H9 (cell line): ENCODE data around the gene MC1R. TPM values are rescaled to one million over a fixed set of nuclear protein-coding genes. Genes with fewer than 3 reads are reported as not detected.

ENCODE experiments used
- DNase-seq: peaks from one replicate; pipeline ENCODE4 v3.0.0-alpha.2; 2017
- H2AFZ ChIP-seq: one replicate; pipeline ENCODE4 v1.6.1; 2013; ENCODE audit warnings: mild to moderate bottlenecking, low read length, control low read depth, moderate library complexity
- H2AK5ac ChIP-seq: 2 replicates; pipeline ENCODE4 v1.6.1; 2013; ENCODE audit warnings: low read length, control low read depth, mixed read lengths; ENCODE audit not compliant: insufficient read length
- H2BK120ac ChIP-seq: one replicate; pipeline ENCODE4 v1.6.1; 2013; ENCODE audit warnings: low read depth, mild to moderate bottlenecking, low read length, control low read depth, inconsistent platforms; ENCODE audit not compliant: poor library complexity, severe bottlenecking
- H2BK12ac ChIP-seq: 2 replicates; pipeline ENCODE4 v1.6.1; 2013; ENCODE audit warnings: low read length, control low read depth, mixed read lengths, low read depth; ENCODE audit not compliant: insufficient read length
- H2BK15ac ChIP-seq: 2 replicates; pipeline ENCODE4 v1.6.1; 2013; ENCODE audit warnings: low read depth, low read length, control low read depth
- H2BK20ac ChIP-seq: one replicate; pipeline ENCODE4 v1.6.1; 2013; ENCODE audit warnings: low read depth, mild to moderate bottlenecking, low read length, control low read depth, inconsistent platforms; ENCODE audit not compliant: poor library complexity, severe bottlenecking
- H2BK5ac ChIP-seq: 2 replicates; pipeline ENCODE4 v1.6.1; 2013; ENCODE audit warnings: low read length, control low read depth, mixed read lengths; ENCODE audit not compliant: insufficient read length
- H3K14ac ChIP-seq: 2 replicates; pipeline ENCODE4 v1.6.1; 2013; ENCODE audit warnings: low read length, control low read depth; ENCODE audit not compliant: insufficient read depth
- H3K18ac ChIP-seq: 2 replicates; pipeline ENCODE4 v1.6.1; 2013; ENCODE audit warnings: low read depth, mild to moderate bottlenecking, mixed read lengths, low read length, control low read depth; ENCODE audit not compliant: insufficient read length
- H3K23ac ChIP-seq: 2 replicates; pipeline ENCODE4 v1.6.1; 2013; ENCODE audit warnings: low read length, control low read depth, mixed read lengths, low read depth; ENCODE audit not compliant: insufficient read length
- H3K23me2 ChIP-seq: 2 replicates; pipeline ENCODE4 v1.6.1; 2013; ENCODE audit warnings: low read depth, mild to moderate bottlenecking, mixed read lengths, low read length, control low read depth; ENCODE audit not compliant: insufficient read length, poor library complexity, severe bottlenecking
- H3K27ac ChIP-seq: 2 replicates; pipeline ENCODE4 v1.5.1; 2013; ENCODE audit warnings: low read length, control low read depth, mixed read lengths, low read depth; ENCODE audit not compliant: insufficient read length
- H3K27me3 ChIP-seq: 2 replicates; pipeline ENCODE4 v1.6.1; 2013; ENCODE audit warnings: low read length, control low read depth, inconsistent platforms; ENCODE audit not compliant: insufficient read depth
- H3K4ac ChIP-seq: 2 replicates; pipeline ENCODE4 v1.6.1; 2013; ENCODE audit warnings: low read depth, mild to moderate bottlenecking, control low read depth, inconsistent platforms, low read length, moderate library complexity
- H3K4me1 ChIP-seq: 2 replicates; pipeline ENCODE4 v1.6.1; 2013; ENCODE audit warnings: low read length, control low read depth, inconsistent platforms; ENCODE audit not compliant: insufficient read depth
- H3K4me2 ChIP-seq: 2 replicates; pipeline ENCODE4 v1.6.1; 2013; ENCODE audit warnings: low read length, control low read depth, mixed read lengths; ENCODE audit not compliant: insufficient read length, insufficient read depth
- H3K56ac ChIP-seq: 2 replicates; pipeline ENCODE4 v1.6.1; 2013; ENCODE audit warnings: low read depth, mild to moderate bottlenecking, mixed read lengths, low read length, control low read depth; ENCODE audit not compliant: insufficient read length
- H3K79me1 ChIP-seq: 2 replicates; pipeline ENCODE4 v1.6.1; 2013; ENCODE audit warnings: low read depth, mild to moderate bottlenecking, moderate library complexity, low read length, control low read depth, inconsistent platforms; ENCODE audit not compliant: insufficient read depth, poor library complexity, severe bottlenecking
- H3K79me2 ChIP-seq: 2 replicates; pipeline ENCODE4 v1.6.1; 2013; ENCODE audit warnings: low read length, control low read depth, inconsistent platforms; ENCODE audit not compliant: insufficient read depth
- H3K9ac ChIP-seq: 2 replicates; pipeline ENCODE4 v1.6.1; 2013; ENCODE audit warnings: low read length, control low read depth, mixed read lengths; ENCODE audit not compliant: insufficient read length; ENCODE audit errors: extremely low read depth
- H3K9me3 ChIP-seq: one replicate; pipeline ENCODE4 v1.6.1; 2013; ENCODE audit warnings: low read depth, low read length, inconsistent platforms; ENCODE audit not compliant: control insufficient read depth
- H3T11ph ChIP-seq: one replicate; pipeline ENCODE4 v1.6.1; 2013; ENCODE audit warnings: mild to moderate bottlenecking, low read length, control low read depth, inconsistent platforms
- H4K20me1 ChIP-seq: one replicate; pipeline ENCODE4 v1.6.1; 2013; ENCODE audit not compliant: control insufficient read depth, insufficient read length, insufficient read depth
- H4K5ac ChIP-seq: 2 replicates; pipeline ENCODE4 v1.6.1; 2013; ENCODE audit warnings: low read depth, mild to moderate bottlenecking, mixed read lengths, low read length, control low read depth; ENCODE audit not compliant: insufficient read length
- H4K8ac ChIP-seq: replicated peaks from 2 replicates; pipeline ENCODE4 v1.6.1; 2013; ENCODE audit warnings: low read length, control low read depth, mixed read lengths, low read depth; ENCODE audit not compliant: insufficient read length
- H4K91ac ChIP-seq: 2 replicates; pipeline ENCODE4 v1.6.1; 2013; ENCODE audit warnings: low read depth, mild to moderate bottlenecking, moderate library complexity, mixed read lengths, low read length, control low read depth; ENCODE audit not compliant: insufficient read length
- H3K27ac Mint-ChIP-seq, 3 experiments: 2 replicates in 2 of 3; 3 replicates in 1 of 3; pipeline ENCODE4 v1.8.0; 2020 to 2021; ENCODE audit warnings: mixed read lengths in 3 of 3, mild to moderate bottlenecking in 1 of 3, moderate library complexity in 1 of 3
- H3K27me3 Mint-ChIP-seq: 2 replicates; pipeline ENCODE4 v1.8.0; 2021; ENCODE audit warnings: low read depth, mild to moderate bottlenecking, moderate library complexity, mixed read lengths
- H3K36me3 Mint-ChIP-seq, 3 experiments: 2 replicates in 2 of 3; 3 replicates in 1 of 3; pipeline ENCODE4 v1.8.0; 2020 to 2021; ENCODE audit warnings: low read depth in 3 of 3, mixed read lengths in 3 of 3; ENCODE audit not compliant: insufficient read depth in 1 of 3
- H3K4me1 Mint-ChIP-seq, 2 experiments: 2 replicates each; pipeline ENCODE4 v1.8.0; 2020; ENCODE audit warnings: mixed read lengths in 2 of 2
- H3K4me3 Mint-ChIP-seq, 2 experiments: 2 replicates in 1 of 2; 3 replicates in 1 of 2; pipeline ENCODE4 v1.8.0; 2020 to 2021; ENCODE audit warnings: mild to moderate bottlenecking in 2 of 2, mixed read lengths in 2 of 2, moderate library complexity in 1 of 2
- H3K9me3 Mint-ChIP-seq, 2 experiments: 2 replicates in 1 of 2; 3 replicates in 1 of 2; pipeline ENCODE4 v1.8.0; 2020; ENCODE audit warnings: mild to moderate bottlenecking in 2 of 2, mixed read lengths in 2 of 2, moderate library complexity in 1 of 2
- CTCF ChIP-seq: fragments of 200-600 bp; sonication (generic); conservative IDR thresholded peaks from 3 replicates; pipeline ENCODE4 v1.8.0; 2021; ENCODE audit warnings: antibody characterized with exemption, mild to moderate bottlenecking
- WGBS: extraction: QIAGEN DNeasy Blood & Tissue Kit; methylation state at CpG from one replicate; pipeline ENCODE4 v1.1.7; 2013; ENCODE audit warnings: missing lambda C conversion rate, low lambda C conversion rate, mixed read lengths; ENCODE audit not compliant: insufficient read length; ENCODE audit errors: extremely low coverage; 5-methylcytosine and 5-hydroxymethylcytosine counted together
- total RNA-seq: library from RNA; stranded (reverse); gene quantifications from 2 replicates; pipeline ENCODE4 v1.2.1, GENCODE V29; 2021

MC1R gene
- total RNA-seq, 1 experiment from 2014 or later: 4.7 TPM

DNA sequence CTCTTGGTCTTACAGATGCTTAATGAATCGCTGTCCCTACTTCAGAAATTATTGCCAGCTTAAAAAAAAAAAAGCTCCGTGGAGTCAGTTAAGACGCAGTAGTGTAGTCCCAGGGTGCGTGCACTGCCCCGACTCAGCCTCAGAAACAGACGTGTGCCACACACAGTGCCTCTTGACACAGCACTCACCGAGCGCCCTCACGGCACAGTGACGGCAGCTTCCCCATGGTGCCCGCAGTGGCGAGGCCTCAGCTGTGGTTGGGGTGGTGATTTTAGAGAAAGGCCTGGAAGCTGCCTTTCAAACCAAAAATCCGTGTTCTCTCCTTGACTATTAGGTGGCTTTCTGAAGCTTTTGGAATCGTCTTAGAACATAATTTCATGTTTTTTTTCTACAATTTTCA is 31.4 kb upstream of the MC1R start:
- Histone ChIP-seq H3K79me2 (no peaks in the 10 kb centered on the region; the same call in 1 of the 2 replicates), H3K14ac (no peak overlapping the region), H3K4me1 (no peaks in the 10 kb centered on the region), H4K20me1 (no peaks in the 10 kb centered on the region), H3K18ac (no peak overlapping the region), H3K23ac (no peak overlapping the region), H3K23me2 (no peaks in the 10 kb centered on the region), H3K4me2 (no peak overlapping the region), H4K5ac (no peak overlapping the region), H3K9ac (no peak overlapping the region), H3K27me3 (no peaks in the 10 kb centered on the region), H2BK5ac (no peak overlapping the region), H2BK120ac (no peak overlapping the region), H4K91ac (no peak overlapping the region), H3K9me3 (no peaks in the 10 kb centered on the region), H3K27ac (no peak overlapping the region), H3T11ph (no peak overlapping the region), H3K4ac (no peak overlapping the region), H3K56ac (no peak overlapping the region), H3K79me1 (no peaks in the 10 kb centered on the region), H2BK12ac (no peak overlapping the region), H2AFZ (no peak overlapping the region), H2BK20ac (no peak overlapping the region), H4K8ac (no peak overlapping the region), H2BK15ac (no peak overlapping the region), H2AK5ac (no peak overlapping the region)
- no peak for TF ChIP-seq CTCF
- no peak overlapping the region for H3K4me3 Mint-ChIP-seq
- peaks cover 32 to 78% (median 74%) of the 10 kb centered on the region in 3 experiments for H3K36me3 Mint-ChIP-seq
- H3K27me3 Mint-ChIP-seq: no peaks in the 10 kb centered on the region
- no peak overlapping the region for H3K27ac Mint-ChIP-seq
- DNase-seq: no peak
- H3K9me3 Mint-ChIP-seq: no peaks in the 10 kb centered on the region
- H3K4me1 Mint-ChIP-seq: no peaks in the 10 kb centered on the region
- no CpG with 5 or more reads among the region's 14 CpGs for WGBS
